ENCODE measurements around the gene ADD1. TPM values are rescaled to one million over a fixed set of nuclear protein-coding genes. Genes with fewer than 3 reads are reported as not detected.

Gene ADD1, protein sequence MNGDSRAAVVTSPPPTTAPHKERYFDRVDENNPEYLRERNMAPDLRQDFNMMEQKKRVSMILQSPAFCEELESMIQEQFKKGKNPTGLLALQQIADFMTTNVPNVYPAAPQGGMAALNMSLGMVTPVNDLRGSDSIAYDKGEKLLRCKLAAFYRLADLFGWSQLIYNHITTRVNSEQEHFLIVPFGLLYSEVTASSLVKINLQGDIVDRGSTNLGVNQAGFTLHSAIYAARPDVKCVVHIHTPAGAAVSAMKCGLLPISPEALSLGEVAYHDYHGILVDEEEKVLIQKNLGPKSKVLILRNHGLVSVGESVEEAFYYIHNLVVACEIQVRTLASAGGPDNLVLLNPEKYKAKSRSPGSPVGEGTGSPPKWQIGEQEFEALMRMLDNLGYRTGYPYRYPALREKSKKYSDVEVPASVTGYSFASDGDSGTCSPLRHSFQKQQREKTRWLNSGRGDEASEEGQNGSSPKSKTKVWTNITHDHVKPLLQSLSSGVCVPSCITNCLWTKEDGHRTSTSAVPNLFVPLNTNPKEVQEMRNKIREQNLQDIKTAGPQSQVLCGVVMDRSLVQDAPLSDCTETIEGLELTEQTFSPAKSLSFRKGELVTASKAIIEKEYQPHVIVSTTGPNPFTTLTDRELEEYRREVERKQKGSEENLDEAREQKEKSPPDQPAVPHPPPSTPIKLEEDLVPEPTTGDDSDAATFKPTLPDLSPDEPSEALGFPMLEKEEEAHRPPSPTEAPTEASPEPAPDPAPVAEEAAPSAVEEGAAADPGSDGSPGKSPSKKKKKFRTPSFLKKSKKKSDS
- 163 TPM for polyA plus RNA-seq (ENCODE audit: insufficient read length)

DNA sequence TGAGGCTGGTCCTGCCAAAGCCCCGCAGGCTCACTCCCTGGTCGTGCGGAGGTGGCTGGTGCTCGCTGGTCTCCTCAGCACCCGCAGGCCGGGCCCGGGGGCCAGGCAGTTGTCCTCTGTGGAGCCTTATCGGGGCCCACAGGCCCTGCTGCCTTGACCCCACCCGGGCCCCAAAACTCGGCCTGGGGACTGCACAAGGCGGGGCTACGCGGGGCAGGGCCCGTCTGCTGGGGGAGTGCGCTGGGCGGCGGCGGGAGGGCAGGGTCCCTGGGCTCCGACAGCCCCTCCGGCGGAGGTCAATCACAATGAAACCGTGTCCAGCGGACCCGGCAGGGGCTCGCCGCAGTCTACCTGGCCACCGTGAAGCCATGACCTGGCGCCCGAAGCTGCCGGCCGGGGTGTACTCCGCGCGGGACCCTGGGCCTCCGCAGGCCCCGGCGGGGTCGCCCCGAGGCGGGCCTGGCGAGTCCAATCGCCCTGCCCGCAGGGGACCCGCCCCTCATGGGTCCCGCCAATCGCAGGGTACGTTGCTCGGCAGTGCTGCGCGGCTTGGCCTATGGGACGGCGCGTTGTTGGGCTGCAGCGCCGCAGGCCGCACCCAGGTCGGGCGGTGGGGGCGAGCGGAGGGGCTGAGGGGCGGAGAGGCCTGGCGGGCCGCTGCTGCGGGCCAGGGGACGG, at the start of gene ADD1:
Gene ADD1, plus strand, starts transcription at position 582 of the 678 bp plus-strand sequence. CDS start 32,072 bp downstream, outside the sequence.
- DNase-seq (ENCODE audit: low read depth) = peak; percentile 84

DNA sequence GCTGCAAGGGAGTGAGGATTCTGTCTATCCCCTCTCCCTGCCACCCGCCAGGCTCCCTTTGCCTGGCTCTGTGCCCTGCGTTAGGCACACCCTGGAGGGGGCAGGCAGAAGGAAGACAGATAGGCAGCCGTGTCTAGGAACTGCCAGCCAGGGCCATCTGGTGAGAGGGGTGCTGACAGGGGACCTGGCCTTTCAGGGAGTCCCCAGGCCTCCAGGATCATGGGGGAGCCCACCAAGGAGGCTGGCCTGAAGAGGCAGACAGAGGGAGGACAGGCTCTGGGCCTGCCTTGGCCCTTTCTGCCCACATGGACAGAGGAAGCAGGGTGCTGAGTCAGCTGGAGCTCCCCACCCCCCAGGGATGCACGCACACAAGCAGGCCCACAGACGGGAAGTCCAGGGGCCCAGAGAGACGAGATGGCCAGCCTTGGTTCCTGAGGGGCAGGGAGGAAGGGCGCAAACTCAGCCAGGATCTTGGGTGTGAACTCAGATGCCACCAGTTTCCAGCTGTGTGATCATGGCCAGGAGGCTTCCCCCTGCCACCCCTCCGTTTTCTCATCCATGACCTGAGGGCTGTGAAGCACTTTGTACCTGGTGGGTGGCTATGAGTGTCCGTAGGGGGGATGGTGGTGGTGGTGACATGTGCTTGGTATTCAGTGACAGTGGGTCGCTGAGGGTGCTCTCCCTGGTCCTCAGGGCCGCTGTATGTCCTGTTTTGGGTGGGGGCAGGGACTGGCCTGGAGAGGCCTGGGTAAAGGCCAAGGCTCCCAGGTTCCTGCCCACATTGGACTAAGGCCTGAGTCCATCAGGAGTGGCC, 49.0 kb upstream of the ADD1 start:
- no peak for DNase-seq (ENCODE audit: low read depth)

DNA sequence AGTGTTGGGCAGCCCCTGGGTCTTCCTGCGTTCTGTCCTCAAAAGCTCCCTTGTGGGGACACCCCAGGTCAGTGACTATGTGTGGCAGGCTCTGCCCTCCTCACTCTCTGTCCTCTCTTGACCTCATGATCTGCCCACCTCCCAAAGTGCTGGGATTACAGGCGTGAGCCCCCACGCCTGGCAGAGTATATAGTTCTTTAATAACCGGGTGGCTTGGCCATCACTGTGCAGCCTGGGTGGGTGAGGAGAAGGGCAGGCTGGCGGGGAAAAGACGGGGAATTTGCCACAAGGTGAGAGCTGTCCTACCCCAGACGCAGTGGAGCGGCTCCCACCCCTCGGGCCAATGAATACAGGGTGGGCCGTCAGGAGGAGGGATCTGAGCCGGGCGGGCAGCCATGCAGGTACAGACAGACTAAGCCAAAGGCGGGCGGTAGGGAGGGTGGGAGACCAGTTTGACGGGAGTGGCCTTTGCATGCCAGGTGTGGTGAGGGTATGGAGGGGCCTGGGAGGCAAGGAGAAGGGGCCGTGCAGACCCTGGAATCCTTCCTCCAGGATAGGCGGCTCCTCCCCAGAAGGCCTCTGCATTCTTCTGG, 48.2 kb upstream of the ADD1 start:
- no peak for DNase-seq (ENCODE audit: low read depth)

DNA sequence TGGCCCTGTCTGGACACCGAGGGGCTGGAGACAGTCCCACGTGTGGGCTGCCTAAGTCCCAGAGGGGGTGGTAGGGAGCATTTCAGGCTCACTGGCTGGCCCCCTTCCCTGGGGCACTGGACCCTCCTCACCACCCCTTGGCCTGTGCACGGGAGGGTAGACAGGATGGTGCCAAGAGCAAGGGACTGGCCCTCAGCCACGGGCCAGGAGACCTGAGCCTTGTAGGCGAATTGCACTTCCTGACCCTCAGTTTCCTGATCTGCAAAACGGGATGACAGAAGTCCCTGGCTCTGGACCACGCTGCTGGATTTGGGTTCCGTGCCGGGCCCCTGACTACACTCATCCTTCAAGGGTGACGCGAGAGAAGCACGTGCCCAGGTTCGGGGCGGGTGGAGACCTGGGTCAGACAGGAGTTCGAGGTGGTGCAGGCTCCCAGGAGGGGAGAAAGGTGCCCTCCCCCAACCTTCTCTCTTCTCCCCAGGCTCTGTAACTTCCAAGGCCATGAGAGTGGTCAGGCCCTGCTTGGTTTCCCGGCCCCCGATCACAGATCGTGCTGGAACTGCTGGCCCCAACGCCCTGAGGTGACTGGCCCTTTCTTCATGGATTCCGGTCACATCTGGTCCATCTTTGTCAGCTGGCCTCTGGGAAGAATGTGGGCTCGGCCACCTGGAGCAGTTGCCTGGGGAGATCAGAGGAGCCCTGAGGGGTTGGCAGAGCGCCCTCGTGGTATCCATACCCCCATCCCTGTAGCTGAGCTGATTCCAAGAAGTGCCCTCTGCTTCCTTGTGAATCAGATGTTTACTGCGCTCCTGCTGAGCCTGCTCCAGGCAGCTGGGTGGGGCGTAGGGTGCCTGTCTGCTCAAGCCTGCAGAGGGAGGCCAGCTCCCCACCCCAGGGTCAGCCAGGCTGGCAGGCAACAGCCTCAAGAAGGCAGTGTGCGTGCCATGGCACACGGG, 47.5 kb upstream of the ADD1 start:
- no peak for DNase-seq (ENCODE audit: low read depth)

DNA sequence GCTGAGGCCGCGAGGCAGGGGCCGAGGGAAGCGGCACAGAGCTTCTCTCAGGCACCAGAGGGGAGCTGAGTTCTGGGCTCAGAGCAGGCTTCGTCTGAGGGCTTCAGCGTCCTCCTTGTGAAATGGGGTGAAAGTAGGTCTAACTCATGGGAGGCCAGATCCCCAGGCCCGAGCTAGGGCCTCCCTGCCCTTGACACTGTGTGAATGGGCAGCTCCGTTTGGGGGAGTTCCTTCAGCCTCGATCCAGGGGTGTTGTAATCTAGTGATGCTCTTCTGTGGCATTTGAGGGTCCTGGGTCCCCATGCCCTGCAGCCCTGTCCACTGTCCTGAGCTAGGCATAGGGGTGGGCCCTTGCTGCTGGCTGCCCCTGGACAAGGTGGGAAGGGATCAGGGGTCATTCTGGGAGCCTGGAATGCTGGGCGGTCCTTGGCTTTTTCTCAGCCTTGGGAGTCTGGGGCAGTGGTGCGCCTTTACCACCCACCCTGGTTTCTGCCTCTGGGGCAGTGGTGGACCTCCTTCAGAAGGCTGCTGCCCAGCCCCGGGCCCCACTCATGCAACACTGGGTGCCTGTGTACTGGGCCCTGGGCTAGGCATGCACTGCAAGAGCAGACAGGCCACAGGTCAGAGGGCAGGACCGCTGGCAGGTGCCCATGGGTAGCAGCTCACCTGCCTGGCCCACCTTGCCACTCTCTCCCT, 46.6 kb upstream of the ADD1 start:
- DNase-seq (ENCODE audit: low read depth) = no peak

DNA sequence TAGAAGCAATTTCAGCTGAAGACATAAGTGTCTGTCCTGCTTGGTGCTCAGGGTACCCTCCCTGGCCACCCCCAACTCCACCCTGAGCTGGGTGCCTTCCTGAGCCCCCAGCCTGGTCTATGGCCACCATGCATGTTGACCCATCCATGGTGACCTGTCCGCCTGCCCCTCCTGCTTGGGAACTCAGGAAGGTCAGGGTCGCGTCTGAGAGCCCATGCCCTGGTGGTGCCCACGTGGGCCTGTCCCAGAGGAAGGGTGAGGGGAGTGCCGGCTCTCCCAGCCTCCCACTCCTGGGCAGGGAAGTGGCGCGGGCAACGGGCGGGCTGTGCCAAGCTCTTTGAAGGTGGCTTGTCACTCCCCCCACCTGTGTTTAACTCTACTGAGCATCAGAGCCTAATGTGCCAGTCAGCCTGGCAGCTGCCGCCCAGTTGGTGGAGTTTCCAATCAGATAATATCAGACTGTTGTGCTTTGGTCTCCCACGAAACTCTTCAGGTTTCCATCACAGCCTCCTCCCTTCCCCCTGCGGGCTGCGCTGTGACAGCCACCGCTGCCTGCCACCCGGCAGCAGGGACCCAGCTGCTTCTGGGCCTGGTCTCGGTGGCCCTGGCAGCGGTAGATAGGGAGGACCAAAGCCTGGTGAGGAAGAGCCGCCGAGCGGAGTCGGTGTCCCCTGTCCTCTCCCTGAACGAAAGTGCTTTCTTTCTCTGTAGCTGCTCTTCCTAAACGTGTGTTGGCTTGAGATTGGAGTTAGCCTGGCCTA, 45.9 kb upstream of the ADD1 start:
- DNase-seq (ENCODE audit: low read depth) = no peak

DNA sequence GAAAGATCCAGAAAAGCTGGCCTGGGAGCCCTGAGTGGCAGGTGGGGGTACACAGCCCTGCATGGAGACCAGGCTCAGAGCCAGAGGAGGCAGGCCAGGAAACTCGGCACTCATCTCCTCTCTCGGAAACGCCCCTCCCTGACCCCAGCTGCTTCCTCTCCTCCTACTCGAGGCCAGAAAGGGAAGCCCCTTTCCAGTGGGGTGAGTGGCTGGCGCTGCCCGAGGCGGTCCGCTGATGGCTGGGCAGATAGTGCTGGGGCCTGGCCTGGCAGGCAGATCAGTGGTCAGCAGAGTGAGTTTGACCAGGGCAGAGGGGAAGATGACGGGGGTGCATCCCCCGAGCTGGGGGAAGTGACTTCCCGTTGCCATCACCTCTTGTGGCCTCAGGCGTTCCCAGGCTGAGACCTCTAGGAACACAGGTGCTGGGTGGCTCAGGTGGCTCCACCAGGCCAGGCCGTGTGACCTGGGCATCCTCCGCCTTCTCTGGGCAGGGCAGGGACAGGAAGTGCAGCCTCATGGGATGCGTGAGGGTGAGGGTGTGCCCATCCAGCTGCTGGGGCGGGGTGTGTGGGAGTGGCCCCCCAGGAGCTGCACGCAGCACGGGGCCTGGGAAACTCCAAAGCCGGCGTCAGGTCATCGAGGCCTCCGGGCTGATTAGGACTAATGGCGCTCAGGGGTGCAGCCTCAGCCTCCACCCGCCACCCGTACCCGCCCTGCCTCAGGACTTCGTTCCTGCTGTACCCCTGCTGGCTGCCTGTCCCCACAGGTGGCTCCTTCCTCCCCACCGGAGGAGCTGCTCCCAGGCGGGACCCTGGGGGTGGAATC, 45.0 kb upstream of the ADD1 start:
- DNase-seq (ENCODE audit: low read depth) = no peak

DNA sequence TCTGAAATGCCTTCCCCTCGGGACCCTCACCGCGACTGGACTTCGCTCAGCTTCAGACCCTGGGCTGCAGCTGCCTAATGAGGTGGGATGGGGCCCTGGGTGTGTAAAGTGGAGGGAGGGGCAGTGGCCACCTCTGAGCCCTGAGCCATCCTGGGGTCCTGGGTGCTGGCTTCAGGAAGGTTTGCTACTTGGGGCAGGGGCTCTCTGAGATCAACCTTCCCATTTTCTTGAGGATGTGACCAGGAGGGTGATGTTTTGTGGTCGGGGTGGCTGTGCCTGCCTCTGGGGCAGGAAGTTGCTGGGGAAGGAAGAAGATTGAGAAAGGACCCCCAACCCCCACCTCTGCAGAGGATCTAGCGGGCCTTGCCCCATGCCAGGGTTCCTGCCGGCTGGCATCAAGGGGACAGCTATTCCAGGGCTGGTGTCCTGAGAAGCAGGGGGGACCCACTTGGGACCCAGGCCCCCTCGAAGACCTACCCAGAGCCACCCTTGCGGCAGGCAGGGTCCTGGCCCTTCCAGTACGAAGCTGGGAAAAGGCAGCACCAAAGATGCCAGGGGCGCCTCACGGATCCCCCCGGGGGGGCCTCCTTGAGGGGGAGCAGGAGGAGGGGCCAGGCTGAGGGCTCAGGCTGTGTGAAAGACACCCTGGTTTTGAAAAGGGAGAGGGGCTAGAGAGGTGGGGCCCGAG, 44.3 kb upstream of the ADD1 start:
- DNase-seq (ENCODE audit: low read depth) = no peak

DNA sequence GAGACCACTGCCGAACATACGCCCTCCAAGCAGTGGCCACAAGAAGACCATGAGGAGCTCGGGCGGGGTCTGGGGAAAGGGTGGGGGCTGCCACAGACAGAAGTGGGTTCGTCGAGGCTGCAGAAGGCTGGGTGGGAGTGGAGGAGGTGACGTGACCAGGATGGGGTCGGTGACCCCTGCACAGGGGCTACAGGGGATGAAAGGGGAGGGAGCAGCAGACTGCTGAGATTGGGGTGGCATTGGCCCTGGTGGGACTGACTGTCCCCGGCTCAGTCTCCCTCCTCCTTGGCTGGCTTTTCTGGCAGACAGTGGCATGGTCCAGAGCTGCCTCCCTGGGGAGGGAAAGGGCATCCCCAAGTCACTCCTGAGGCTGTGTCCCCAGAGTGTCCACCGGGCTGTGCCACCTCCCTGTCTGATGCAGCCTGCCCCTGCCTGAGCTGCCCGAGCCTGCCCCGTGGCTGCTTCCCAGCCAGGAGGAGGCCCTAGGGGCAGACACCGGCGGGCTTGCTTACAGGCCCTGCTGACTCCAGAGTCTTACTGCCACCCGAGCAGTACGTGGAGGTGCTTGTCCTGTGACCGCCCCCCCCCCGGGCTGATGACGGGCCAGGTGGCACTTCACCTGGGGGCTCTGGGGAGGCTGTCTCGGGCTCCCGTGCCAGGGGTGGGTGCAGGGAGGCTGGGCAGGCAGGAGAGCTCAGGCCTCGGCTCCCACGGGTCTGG, 43.5 kb upstream of the ADD1 start:
- no peak for DNase-seq (ENCODE audit: low read depth)

DNA sequence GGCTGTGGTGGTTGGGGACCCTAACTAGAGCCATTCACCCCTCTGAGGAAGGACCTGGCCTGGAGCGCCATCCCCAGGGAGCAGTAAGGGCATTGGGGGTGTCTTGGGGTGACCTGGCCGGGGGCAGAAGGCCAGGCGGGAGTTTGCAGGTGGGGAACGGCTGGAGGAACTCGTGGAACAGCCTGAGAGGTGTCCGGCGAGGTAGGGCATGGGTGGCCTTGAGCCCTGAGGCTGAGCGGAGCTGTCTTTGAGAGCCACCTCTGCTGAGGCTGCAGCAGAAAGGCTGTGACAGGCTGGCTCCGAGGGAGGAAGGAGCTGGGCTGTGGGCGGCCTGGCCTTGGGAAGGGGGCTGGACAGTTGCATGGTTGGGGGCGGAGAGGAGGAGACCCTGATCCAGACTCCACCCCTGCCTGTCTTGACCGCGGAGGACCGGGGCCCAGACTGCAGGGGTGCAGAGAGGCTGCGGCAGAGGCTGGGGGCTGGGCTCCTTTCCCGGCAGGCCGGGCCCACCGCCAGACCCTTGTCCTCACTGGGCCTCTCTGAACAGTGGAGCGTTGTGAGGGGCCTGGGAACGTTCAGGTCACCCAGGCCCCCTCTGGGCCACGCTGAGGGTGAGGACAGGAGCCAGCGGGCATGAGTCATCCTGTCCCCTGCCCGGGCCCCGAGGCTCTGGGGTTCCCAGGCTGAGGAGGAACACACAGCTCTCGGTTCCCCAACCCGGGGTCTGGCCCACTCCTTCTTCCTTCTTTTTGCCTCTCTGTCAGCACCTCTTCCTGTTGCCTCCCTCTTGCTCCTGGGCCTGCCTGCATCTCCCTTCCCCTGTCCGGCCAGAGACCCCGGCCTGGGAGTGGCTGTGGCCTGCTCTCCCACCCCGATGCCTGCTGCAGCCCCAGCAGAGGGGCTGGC, 42.7 kb upstream of the ADD1 start:
- peak; percentile 70 for DNase-seq (ENCODE audit: low read depth)

DNA sequence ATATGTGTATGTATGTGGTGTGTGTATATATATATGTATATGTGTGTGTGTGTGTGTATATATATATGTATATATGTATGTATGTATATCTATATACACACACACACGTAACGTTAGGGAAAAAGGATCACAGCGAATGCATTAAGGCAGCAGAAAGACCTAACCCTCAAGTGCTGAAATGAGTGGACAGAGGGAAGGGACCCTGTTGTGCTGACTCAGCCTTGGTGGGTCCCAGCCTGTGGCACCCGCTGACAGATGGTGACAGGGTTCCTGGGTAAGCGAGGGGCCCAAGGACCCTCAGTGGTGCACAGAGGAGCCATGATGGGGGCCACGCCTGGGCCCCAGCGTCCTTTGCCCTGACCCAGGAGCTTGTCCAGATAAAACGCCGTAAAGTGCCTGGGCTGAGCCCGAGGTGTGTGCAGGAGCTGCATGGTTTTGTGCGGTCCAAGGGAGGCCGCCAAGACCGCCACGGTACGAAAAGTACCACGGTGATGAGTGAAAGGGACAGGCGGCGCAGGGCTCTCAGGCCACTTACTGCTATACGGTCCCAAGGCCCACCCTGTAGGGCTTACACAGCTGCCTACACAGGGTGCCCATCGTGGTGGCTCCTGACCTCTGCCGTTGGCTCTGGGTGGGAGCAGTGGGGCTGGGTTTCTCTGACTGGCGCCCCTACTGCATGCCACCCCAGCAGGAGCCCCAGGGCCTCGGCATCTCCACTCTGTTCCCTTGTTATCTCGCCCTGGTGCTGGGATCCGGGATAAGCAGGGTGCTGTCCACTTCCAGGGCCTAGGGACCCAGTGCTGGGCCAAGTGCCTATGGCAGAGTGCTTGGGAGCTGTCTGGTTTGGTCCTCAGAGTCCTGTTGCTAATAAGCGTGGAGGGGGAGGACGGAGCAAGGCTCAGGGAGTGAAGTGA, 40.8 kb upstream of the ADD1 start:
- DNase-seq (ENCODE audit: low read depth) = no peak

DNA sequence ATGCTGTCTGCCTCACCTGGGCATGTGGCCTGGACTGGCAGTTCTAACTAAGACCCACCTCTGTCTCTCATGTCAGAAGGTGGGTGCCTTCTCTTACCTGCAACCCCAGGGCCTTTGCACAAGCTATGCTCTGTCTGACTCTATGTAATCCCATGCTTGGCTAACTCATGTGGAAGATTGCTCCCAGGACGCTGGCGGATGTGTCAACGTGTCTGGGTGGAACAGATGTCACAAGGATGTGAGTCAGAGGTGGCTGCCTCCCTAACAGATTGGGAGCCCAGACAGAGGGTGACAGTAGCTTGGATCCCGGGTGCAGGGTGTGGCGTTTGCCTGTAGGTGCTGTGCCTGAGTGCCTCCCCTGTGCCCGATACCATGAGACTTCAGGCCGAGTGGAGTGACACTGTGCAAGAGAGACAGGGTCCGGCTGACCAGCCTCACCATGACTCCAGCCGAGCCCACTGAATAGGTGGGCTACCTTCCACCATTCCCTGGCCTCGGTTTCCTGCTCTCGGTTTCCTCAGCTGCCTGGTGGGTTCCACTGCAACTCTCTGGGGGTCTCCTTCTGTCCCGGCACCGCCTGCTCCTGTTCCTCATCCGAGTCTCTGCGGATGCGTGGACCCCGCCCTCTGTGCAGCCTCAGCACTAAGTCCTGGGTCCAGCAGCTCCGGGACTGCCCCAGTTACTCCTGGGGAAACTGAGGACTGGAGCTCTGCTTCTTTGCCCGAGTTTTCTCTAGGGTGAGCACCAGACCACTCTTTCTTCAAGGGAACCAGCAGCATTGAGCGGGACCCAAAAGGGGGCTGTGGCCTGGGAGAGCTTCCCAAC, 39.8 kb upstream of the ADD1 start:
- DNase-seq (ENCODE audit: low read depth) = no peak

DNA sequence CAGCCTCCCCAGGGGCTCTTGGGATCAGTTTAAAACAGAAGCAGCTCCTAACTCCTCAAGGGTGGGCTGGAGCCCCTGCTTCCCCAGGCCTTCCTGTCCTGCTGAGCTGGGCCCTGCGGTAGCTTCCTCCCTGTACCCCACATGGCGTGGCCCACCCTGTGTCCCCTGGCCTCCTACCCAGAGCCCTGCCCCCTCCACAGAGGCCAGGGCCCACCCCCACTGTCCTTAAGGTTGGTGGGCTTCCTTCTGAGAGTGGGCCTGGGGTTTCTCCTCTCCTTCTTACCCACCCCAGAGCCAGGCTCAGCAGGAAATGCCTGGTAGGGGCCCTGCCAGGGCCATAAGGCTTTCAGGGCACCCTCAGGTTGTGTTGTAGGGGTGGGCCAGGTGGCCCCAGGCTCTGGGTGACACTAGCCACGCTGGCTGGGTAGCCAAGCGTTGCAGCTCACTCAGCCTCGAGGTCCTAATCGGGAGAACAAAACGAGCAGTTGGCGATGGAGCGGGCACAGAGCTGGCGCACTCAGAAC, 39.1 kb upstream of the ADD1 start:
- DNase-seq (ENCODE audit: low read depth) = no peak

Measured in forelimb muscle (tissue), 1 donor.